ENCODE results near the gene TBC1D5. TPM values are rescaled to one million over a fixed set of nuclear protein-coding genes. Genes with fewer than 3 reads are reported as not detected.
A peak's percentile ranks its signal among the peaks of the same experiment; 100 is the strongest.

Gene TBC1D5
- total RNA-seq, 3 donors from 2014 or later (not counting 1 experiment from before 2014, with no cell fraction given), result 63.8 to 81.9 (median 74.9) TPM

GRCh38 chr3:17166369-17166768, 576.1 kb downstream of the TBC1D5 start:
- Histone ChIP-seq H3K27me3 (ENCODE audit: control insufficient read depth, insufficient read depth, low read length) (no peaks in the 10 kb centered on the region), H3K9me3 (ENCODE audit: control insufficient read depth, insufficient read depth, low read length) (no peaks in the 10 kb centered on the region), H3K4me3 (ENCODE audit: low read length) (no peak overlapping the region), H3K36me3 (ENCODE audit: control insufficient read depth, insufficient read depth, low read length) (peaks cover 19% of the 10 kb centered on the region), H3K27ac (ENCODE audit: low read length) (no peak overlapping the region), H3K4me1 (ENCODE audit: control insufficient read depth, insufficient read depth, low read length) (no peaks in the 10 kb centered on the region)
- TF ChIP-seq CTCF (IDR thresholded peaks at IDR 0.05), result no peak
- intact Hi-C loops (cut with micrococcal nuclease), result no loop called here
- Mint-ChIP-seq H3K4me1 (peaks cover 8 to 10% of the 10 kb centered on the region in 2 donors), H3K9me3 (no peaks in the 10 kb centered on the region), H3K27me3 (ENCODE audit: low read depth in 2 of 2) (no peaks in the 10 kb centered on the region), H3K4me3 (no peak overlapping the region), H3K27ac (no peak overlapping the region), H3K36me3 (peaks cover 25% of the 10 kb centered on the region)
- no peak for ATAC-seq
- peak in 1 of 2 donors; percentile 32 for DNase-seq
- WGBS (ENCODE audit: insufficient coverage), result 87% methylated on average over 7 of the region's 7 CpGs

GRCh38 chr3:17162116-17162515, 580.3 kb downstream of the TBC1D5 start:
- intact Hi-C loops (cut with micrococcal nuclease), result no loop called here
- Mint-ChIP-seq H3K36me3 (peaks cover 33% of the 10 kb centered on the region), H3K4me3 (no peak overlapping the region), H3K9me3 (no peaks in the 10 kb centered on the region), H3K27ac (no peak overlapping the region), H3K27me3 (ENCODE audit: low read depth in 2 of 2) (no peaks in the 10 kb centered on the region), H3K4me1 (peaks cover 8 to 15% of the 10 kb centered on the region in 2 donors)
- Histone ChIP-seq H3K27ac (ENCODE audit: low read length) (no peak overlapping the region), H3K36me3 (ENCODE audit: control insufficient read depth, insufficient read depth, low read length) (peaks cover 23% of the 10 kb centered on the region), H3K27me3 (ENCODE audit: control insufficient read depth, insufficient read depth, low read length) (no peaks in the 10 kb centered on the region), H3K9me3 (ENCODE audit: control insufficient read depth, insufficient read depth, low read length) (no peaks in the 10 kb centered on the region), H3K4me1 (ENCODE audit: control insufficient read depth, insufficient read depth, low read length) (no peaks in the 10 kb centered on the region), H3K4me3 (ENCODE audit: low read length) (no peak overlapping the region)
- DNase-seq (no peak), ATAC-seq (no peak)
- 97% methylated on average over 2 of the region's 2 CpGs for WGBS (ENCODE audit: insufficient coverage)
- no peak for TF ChIP-seq CTCF (IDR thresholded peaks at IDR 0.05)

GRCh38 chr3:17160597-17160996, 581.8 kb downstream of the TBC1D5 start:
- Histone ChIP-seq H3K27me3 (ENCODE audit: control insufficient read depth, insufficient read depth, low read length) (no peaks in the 10 kb centered on the region), H3K27ac (ENCODE audit: low read length) (no peak overlapping the region), H3K9me3 (ENCODE audit: control insufficient read depth, insufficient read depth, low read length) (no peaks in the 10 kb centered on the region), H3K4me1 (ENCODE audit: control insufficient read depth, insufficient read depth, low read length) (peaks cover 14% of the 10 kb centered on the region), H3K4me3 (ENCODE audit: low read length) (no peak overlapping the region), H3K36me3 (ENCODE audit: control insufficient read depth, insufficient read depth, low read length) (peaks cover 26% of the 10 kb centered on the region)
- Mint-ChIP-seq H3K36me3 (peaks cover 27% of the 10 kb centered on the region), H3K4me1 (peaks cover 16 to 29% of the 10 kb centered on the region in 2 donors), H3K4me3 (no peak overlapping the region), H3K27ac (no peak overlapping the region), H3K9me3 (no peaks in the 10 kb centered on the region), H3K27me3 (ENCODE audit: low read depth in 2 of 2) (no peaks in the 10 kb centered on the region)
- no peak for DNase-seq
- WGBS (ENCODE audit: insufficient coverage), result 81% methylated on average over 4 of the region's 4 CpGs
- intact Hi-C loops (cut with micrococcal nuclease), result no loop called here
- TF ChIP-seq CTCF (IDR thresholded peaks at IDR 0.05), result no peak
- no peak for ATAC-seq

All from natural killer cell (primary cell).